Activated T-helper 1 cell treated with Interleukin-2 at 50 U/mL for 16 hours (primary cell): ENCODE measurements around the gene COL15A1.

ENCODE experiments used
- DNase-seq: peaks from one replicate; pipeline ENCODE4 v3.0.0-alpha.2; 2020; ENCODE audit warnings: low read depth

Gene COL15A1

DNA sequence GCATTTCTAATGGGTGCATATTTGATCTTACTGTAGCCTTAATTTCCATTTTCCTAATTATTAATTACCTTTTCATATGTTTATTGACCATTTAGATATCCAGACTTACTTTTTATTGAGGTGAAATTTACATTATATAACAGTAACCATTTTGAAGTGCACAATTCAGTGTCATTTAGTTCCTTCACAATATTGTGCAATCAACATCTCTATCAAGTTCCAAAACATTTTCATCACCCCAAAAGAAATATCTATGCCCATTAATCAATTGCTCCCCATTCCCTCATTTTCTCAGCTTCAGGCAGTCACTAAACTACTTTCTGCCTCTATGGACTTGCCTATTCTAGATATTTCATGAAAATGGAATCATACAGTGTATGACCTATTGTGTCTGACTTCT lies 5.9 kb downstream of the COL15A1 start:
- no peak for DNase-seq

DNA sequence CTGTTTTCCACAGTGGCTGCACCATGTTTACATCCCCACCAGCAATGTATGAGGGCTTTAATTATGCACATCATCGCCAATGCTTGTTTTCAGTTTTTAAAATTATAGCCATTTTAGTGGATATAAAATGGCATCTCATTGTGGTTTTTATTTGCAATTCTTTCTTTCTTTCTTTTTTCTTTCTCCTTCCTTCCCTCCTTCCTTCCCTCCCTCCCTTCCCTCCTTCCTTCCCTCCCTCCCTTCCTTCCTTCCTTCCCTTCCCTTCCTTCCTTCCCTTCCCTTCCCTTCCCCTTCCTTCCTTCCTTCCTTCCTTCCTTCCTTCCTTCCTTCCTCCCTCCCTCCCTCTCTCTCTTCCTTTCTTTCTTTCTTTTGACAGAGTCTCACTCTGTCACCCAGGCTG lies 6.6 kb downstream of the COL15A1 start:
- DNase-seq = no peak

DNA sequence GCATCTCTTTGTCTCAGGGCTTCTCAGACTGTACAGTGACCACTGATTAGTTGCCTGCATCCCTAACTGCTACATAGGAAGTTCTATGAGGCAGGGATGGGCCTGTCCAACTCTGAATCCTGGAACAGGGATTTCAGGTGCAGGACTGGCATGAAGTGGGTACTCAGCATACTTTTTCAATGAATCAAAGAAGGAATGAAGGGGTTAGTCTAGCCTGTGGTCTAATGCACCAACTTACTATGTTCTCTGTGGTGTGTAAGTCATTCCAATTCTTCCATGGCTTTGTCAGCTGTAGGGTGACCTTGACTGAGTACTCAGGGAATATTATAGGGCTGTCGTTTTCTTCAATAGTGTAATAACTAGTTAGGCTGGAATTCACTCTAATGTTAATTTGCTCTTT lies 8.3 kb downstream of the COL15A1 start:
- DNase-seq = no peak

DNA sequence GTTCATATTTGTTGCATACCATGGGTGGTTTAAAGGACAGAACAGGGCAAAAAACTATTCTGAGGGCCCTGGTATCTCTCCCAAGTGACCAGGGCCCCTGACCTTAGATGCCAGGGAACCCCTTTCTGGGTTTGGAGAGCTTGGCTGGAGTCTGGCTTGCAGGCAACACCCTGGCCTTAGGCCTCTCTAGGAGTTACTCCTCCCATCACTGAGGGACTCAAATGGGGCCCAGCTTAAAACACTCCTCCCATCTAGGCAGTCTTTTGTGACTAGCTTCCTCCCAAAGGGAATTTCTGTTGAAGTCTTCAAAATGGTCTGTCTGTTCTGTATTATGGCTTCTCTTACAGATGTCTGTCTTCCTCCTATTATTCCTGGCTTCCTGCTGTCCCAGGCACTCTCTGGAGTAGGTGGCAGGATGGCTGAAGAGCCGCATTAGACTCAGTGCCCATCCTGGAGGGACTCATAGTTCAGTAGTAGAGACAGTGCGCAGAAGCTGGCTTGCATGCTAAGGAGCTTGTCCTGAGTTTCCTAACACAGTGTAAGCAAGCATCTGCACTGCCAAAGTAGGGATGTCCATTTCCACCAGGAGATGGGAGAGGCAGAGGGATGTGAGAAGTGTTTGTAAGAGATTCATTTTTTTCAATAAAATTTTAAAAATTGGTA lies 10.0 kb downstream of the COL15A1 start:
- DNase-seq = no peak

DNA sequence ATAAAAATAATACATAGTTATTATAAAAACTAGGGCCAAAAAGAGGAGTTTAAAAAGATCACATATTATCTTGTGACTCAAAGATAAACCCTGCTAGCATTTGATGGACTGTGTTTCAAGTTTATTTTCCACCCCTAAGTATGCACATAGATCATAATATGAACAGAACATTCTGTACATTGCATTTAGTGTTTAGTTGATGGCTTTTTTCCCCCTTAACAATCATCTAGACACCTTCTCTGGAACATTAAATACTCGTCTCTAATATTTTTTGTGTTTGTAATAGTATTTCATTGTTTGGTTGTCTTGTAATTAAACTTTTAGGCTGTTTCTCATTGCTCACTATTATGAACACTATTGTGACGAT lies 10.5 kb downstream of the COL15A1 start:
- no peak for DNase-seq

DNA sequence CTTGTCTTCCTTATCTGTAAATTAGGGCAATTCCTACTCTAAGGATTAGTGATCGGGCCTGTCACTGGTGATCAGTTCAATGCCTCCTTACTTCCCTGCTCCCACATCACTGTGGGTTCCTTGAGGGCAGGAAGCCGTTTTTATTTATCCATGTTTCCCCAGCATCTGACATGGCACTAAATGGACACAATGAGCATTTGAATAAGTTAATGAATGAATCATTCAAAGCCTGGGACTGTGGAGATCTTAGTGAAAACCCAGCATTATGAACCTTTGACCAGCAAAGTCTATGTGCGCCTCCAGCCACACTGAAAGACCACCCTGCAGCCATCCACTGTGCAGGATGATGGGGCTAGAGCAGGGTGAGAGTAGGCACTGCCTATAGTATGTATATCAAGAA lies 11.6 kb downstream of the COL15A1 start:
- no peak for DNase-seq

DNA sequence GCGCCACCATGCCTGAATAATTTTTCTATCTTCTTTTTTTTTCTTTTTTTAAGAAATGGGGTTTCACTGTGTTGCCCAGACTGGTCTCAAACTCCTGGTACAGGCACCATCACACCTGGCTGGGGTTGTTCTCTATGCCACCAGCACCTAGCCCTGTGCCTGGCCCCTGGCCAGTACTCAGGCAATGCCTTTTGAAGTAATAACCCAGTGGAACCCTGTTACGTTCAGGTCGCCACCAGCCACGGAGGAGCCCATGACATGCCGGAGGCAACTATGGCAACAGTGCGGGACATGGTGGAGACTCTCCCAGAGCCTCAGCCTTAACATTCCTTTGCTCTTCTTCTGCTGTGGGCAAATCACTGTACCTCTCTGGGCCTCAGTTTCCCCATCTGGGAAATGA lies 14.1 kb downstream of the COL15A1 start:
- no peak for DNase-seq

DNA sequence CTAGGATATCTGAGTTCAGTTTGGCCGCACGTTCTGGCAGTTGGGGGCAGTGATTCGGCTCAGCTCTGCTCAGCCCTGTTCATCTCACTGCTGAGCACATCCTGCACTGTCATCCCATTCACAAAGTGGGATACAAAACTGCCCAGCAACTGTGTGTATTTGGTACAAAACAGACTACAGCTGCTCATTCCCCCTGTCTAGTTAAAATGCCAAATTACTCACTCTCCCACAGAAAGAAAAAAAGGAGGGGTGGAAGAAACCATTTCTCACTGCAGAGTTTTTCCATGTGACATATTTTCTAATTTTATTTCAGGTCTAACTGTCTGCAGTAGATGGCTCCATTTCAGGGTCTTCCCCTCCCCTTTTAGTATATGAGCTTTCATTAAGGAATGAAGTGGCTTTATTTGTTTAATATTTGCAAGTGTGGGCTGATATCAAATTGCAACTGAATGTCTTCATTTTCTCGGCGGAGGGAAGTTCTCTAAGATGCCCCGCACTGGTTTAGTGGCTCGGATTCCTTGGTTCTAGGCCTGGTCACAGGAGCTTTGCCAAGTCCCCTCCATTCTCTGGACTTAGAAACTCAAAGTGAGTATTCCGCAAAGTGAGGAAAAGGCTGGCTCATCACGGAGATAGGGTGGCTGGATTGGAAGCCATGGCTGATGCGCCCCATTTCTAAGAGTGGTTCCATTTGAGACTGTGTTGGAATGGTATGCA lies 14.7 kb downstream of the COL15A1 start:
- DNase-seq = no peak

DNA sequence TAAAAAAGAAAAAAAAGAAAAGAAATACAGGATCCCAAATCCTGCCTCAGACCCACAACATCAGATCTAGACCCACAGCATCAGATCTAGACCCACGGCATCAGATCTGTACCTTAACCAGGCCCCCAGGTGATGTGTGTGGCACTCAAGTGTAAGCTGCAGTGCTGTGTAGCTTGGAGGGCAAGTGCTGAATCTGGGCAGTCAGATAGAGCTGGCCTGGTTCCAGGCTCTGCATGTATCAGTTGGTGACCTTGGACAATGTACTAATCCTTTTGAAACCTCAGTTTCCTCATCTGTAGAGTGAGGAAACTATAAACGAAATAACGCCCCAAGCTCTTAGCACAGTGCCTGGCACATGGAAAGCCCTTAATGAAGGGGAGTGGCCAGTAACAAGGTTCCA lies 16.7 kb downstream of the COL15A1 start:
- no peak for DNase-seq

DNA sequence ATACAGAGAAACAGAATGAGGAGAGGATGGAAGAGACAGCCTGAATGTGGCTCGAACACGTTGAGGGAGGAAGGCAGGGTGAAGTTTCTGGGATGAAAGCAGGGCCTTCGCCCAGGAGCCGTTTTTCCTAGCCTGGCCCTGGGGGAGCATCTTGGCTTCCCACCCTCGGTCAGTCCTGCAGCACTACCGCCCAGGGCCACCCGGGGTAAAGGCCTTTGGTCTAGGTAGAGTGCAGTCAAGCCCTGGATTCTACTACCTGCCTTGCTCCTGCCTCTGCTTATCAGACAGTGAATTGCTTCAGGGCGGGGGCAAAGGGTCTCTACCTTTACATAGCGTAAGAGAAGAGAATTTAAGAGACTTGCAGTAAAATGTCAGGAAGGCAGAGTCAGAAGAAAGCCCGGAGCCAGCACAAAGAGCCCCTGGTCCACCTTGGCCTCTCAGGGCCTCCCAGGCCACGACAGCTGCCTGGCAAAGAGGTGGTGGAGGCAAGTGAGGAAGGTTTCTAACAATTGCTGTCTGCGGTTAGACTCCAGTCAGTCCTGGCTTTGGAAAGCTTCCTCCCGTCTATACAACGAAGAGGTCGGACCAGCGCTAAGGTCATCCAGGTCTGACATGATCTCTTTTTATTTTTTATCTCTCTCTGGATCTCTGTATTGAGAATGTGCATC lies 17.9 kb downstream of the COL15A1 start:
- no peak for DNase-seq

DNA sequence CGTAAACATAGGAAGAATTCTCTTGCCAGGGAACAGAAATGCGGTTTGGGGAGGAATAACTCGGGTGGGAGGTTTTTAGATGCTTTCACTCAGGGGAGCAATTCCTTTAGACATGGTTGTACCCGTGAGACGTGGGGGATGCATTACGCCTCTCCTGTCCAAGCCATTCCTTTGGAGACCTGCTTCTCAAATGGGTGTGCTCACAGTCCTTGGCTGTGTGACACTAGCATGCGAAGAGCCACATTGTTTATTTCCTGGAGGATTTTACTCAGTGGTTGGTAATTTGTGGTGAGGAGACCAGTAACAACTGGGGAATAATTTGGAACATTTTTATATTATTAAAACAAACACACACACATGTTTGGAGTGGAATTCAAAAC lies 18.5 kb downstream of the COL15A1 start:
- DNase-seq = no peak

DNA sequence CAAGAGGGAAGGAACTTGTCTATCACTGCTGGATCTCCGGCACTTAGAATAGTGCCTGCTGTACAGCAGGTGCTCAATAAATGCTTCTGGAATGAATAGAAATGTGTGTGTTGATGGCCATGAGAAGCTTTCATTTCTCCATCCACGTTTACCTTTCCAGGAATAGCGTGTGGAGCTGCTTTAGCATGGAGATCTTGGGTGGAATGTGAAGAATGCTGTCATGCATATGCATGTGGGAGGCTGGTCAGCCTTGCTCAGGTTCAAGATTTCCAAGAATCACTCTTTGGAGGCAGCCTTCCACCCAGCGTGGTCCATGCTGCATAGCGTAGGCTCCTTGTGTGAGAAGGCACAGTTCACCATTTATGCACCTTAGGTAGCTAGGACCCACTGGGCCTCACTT lies 19.2 kb downstream of the COL15A1 start:
- DNase-seq = no peak

DNA sequence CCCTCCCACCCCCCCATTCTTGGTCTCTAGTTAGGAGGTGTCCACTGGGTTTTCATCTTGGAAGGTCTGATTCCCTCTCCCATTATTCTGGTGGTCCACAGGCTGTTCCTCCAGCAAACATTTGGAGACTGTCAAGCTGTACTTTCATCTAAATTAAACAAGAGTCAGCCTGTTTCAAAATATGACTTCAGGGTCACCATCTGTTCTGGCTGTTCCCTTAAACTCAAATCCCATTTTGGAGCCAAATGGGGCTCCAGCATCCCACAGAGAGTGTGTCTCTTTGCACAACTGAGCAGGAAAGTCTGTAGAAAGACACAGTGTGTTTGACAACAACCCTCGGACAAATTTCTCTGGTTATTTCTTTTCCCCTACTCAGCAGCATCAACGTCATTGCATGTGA lies 20.5 kb downstream of the COL15A1 start:
- no peak for DNase-seq

DNA sequence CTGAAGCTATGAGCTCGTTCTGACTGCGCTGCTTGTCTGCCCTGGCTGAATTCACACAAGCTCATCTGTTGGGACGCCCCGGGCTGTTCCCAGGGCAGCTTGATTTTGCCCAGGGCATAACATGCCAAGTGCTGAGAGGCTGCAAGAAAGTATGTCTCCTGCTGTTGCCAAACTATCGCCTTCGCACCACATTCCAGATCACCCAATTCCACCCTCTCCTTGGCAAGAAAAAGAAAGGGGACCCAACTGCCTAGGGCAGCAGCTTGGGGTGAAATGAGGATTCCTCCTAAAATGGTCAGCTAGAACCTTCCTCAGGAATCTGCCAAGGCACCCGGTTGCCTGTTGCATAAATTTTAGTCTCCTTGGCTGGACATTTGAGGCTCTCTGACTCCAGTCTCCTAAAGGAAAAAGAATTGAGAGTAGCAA lies 21.2 kb downstream of the COL15A1 start:
- DNase-seq = no peak

DNA sequence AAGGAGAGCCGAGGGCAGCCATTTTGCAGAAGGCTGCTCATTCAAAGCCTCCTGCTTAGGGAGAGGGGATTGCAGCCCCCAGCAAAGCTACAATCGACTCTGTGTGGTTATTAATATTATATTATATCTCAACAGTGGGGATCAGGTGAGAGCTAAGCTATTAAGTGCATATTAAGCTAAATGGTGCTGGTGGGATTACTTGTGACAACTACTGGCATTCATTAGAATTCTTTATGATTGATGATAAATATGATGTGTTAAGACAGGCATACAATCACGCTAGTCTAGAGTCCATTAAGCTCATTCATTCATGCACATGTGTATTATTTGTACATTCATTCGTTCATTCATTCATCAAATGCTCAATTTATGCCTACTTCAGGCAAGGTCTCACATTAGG lies 23.0 kb downstream of the COL15A1 start:
- no peak for DNase-seq

DNA sequence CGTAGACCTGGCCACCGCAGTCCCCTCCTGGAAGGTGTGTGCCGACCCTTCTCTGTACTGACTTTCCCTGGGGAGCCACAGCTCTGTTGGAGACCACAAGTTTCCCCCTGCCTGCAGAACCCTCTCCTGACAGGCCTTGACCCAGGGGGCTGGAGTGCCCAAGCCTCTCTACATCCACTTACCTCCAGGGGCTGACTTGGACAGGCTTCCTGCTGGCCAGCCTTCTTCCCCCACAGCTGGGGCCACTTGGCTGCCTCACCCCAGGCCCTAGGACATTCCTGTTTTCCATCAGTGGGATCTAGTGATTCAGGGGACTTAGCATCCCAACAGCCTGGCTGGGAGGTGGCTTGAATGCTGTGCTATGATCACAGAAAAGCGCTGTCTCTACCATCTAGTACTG lies 23.6 kb downstream of the COL15A1 start:
- DNase-seq = no peak

DNA sequence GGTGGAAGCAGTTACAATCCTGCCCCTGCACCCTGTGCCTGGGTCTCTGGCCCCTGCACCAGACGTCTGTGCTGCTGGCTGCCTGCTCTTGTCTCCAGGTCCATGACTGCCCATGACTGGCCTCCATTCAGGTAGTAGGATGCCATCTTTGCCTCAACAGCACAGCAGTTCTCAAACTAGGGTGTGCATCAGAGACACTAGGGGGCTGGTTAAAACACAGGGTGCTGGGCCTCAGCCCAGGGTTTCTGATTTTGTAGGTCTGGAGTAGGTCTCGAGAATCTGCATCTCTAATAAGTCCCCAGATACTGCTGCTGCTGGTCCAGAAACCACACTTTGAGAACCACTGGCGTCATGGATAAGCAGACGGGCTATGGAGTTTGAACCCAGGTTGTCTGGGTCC lies 24.0 kb downstream of the COL15A1 start:
- no peak for DNase-seq

DNA sequence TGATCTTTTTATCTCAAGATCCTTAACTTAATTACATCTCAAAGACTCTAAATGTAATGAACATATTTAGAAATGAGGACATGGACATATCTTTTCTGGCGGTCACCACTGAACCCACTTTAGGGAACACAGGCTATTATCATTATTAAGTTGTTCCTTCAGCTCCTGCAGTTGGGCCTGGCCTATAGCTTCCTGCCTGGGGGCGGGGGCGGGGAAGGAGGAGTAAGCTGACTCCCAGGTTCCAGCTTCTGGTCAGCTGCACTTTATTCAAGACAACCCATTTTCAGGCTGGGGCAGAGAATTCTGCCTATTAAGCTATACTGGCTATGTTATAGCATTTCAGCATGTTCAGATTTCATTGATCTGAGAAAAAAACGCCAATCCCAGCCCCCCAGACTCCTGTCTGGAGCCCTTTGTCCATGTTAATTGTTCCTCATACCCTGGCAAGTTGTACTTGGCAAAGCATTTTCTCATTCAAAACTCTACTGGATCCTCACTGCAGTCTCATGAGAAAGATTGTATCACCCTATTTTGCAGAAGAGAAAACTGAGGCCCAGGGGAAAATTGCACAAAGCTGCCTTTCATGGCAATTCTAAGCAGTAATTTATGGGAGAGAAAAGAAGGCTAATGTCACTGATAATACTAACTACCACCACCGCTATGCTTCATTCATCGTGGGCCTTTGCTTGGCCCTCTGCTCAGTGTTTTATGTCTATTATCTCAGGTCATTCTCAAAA lies 25.1 kb downstream of the COL15A1 start:
- no peak for DNase-seq

DNA sequence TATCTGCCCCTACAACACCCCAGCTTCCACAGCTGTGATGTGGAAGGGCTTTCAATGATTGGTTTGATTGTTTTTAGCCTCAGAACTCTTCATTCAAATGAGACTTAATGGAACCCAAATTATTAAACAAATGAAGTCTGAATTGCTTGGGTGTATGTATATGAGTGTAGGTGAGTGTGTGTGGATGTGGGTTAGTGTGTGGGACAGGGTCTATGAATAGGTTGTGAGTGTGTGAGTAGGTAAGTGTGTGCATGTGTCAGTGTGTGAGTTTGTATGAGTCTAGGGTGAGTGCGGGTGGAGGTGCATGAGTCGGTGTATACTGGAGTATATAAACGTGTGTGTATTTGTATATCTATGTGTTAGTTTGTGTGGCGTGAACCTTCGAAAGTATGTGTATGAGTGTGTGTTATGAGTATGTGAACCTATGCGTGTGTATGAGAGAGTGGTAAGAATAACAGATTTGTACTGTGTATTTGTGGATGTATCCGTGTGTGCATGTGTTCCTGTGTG lies 26.9 kb downstream of the COL15A1 start:
- DNase-seq = no peak

DNA sequence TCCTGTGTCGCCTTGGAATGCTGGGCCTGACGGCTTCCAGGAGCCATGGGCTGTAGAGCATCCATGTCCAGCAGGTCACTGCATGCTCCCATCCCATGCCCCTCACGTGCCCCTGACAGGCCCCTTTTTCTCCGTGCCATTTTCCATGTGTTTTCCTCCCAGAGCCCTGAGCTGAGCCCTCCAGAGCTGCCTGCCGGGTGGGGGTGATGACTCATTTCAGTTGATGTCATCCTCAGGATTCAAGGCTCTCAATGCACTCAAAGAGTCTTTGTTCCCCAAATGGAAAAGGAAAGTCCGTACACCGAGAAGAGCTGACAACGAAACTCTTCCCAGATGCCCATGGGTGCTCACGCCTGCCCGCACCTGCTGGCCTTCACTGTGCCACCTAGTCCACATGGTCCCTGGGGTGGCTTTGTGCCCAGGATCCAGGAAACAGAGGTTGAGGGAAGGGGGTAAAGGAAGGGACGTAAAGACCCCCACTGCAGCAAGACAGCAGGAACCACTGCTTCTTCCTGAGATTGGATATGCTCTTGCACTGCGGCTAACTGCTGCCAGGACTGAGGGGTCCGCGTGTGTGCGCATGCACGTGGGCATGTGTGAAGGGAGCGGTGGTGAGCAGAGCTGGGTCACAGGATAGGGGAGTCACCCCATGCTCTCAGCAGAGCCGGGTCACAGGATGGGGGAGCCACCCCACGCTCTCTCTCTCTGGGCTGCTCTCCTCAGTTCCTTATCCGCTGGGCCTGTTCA lies 27.6 kb downstream of the COL15A1 start:
- no peak for DNase-seq

DNA sequence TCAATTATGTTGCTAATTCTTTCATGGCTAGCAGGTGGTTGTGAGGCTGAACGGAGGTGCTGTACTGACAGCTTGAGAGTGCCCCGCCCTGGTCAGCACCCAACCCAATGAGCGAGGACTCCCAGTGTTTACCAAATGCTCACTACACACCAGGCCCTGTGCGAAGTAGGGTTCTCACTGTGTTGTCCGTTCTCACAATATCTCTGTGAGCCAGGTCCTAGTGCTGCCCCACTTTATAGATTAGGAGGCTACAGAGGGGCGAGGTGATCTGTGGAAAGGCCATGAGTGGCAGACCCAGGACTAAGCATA lies 28.2 kb downstream of the COL15A1 start:
- DNase-seq = no peak

DNA sequence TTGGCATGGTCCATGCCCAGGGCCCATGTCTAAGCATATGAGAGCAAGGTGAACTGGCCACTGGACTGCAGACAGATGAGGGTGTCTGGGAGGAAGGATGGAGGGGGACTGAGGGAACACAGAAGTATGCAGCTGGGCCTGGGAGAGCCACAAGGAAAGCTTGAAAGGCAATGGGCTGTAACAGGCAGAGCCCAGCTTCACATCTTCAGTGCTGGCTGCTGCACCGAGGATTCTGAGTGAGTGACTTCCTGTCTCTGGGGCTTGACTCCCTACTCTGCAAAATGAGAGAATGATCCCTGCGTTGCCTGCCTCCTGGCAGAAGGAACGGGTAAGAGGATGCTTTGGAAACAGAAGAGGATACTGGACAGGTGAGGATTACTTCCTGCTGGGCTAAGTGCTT lies 29.0 kb downstream of the COL15A1 start:
- no peak for DNase-seq
